ENCODE measurements around the gene PTPRN.

Gene PTPRN

DNA sequence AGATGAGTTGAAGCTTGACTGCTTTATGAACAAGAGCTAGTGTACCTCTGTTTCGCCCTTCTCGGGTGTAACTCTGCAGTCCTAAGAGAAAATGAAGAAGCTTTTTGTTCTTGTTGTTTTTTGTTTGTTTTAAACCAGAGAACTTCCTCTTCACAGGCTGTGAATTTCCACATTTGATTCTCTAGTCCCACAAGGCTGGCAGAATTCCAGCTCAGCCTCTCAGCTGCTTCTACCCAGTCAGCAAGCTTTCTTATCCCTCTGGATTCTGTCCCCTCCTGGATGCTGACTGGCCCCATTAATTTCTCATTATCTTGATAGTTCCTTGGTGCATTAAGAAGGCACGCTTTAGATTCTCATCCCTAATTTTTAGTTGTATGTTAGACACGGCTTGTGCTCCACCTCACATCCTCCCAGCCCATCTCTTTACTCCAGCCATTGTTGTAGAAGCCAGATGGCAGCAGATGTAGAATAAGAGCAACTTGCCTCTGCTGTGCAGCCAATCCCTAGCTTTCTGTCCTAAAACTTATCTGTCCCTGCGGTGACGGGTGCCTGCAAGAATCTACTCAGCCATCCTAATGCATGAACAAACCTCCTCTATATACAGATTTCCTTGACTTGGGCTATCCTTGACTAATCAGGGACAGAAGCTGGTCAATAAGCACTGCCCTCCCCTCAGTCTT is 35.7 kb upstream of the PTPRN start:
- TF ChIP-seq EP300 (IDR thresholded peaks at IDR 0.05; ENCODE audit: borderline replicate concordance) (no peak), NFIC (IDR thresholded peaks at IDR 0.05) (no peak), FOXM1 (IDR thresholded peaks at IDR 0.05; ENCODE audit: borderline replicate concordance, low read depth) (no peak), RAD21 (IDR thresholded peaks at IDR 0.05; ENCODE audit: low read depth) (no peak), TCF12 (IDR thresholded peaks at IDR 0.05; ENCODE audit: low read depth) (no peak), CEBPB (IDR thresholded peaks at IDR 0.05) (no peak), ZBTB7A (IDR thresholded peaks at IDR 0.05; ENCODE audit: low read depth) (no peak)
- TF ChIP-seq, protein P1, sequence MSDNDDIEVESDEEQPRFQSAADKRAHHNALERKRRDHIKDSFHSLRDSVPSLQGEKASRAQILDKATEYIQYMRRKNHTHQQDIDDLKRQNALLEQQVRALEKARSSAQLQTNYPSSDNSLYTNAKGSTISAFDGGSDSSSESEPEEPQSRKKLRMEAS (IDR thresholded peaks at IDR 0.05) = no peak
- TF ChIP-seq, protein P2, sequence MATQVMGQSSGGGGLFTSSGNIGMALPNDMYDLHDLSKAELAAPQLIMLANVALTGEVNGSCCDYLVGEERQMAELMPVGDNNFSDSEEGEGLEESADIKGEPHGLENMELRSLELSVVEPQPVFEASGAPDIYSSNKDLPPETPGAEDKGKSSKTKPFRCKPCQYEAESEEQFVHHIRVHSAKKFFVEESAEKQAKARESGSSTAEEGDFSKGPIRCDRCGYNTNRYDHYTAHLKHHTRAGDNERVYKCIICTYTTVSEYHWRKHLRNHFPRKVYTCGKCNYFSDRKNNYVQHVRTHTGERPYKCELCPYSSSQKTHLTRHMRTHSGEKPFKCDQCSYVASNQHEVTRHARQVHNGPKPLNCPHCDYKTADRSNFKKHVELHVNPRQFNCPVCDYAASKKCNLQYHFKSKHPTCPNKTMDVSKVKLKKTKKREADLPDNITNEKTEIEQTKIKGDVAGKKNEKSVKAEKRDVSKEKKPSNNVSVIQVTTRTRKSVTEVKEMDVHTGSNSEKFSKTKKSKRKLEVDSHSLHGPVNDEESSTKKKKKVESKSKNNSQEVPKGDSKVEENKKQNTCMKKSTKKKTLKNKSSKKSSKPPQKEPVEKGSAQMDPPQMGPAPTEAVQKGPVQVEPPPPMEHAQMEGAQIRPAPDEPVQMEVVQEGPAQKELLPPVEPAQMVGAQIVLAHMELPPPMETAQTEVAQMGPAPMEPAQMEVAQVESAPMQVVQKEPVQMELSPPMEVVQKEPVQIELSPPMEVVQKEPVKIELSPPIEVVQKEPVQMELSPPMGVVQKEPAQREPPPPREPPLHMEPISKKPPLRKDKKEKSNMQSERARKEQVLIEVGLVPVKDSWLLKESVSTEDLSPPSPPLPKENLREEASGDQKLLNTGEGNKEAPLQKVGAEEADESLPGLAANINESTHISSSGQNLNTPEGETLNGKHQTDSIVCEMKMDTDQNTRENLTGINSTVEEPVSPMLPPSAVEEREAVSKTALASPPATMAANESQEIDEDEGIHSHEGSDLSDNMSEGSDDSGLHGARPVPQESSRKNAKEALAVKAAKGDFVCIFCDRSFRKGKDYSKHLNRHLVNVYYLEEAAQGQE (IDR thresholded peaks at IDR 0.05; ENCODE audit: low read depth) = no peak

DNA sequence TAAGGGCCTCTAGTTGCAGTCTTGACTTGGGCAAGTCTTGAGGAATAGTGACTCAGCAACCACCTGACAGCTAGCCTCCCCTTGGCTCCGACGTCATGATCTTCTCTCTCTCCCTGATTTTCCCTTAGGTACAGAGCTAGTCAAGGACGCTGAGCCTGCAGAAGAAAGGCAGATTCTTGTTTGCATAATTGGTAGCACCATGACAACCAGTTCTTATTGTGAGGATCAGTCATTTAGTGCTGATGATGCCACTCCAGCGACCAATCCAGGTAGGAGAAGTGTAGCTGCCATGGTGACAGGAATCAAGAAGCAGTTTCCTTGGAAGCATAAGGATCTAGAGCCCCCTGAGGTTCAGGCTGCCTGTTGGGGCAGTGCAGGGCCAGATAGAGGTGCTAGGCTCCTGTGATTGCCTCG is 26.2 kb upstream of the PTPRN start:
- TF ChIP-seq, protein P3, sequence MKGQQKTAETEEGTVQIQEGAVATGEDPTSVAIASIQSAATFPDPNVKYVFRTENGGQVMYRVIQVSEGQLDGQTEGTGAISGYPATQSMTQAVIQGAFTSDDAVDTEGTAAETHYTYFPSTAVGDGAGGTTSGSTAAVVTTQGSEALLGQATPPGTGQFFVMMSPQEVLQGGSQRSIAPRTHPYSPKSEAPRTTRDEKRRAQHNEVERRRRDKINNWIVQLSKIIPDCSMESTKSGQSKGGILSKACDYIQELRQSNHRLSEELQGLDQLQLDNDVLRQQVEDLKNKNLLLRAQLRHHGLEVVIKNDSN (IDR thresholded peaks at IDR 0.05) = no peak
- TF ChIP-seq TEAD4 (IDR thresholded peaks at IDR 0.05) (no peak), NFIC (IDR thresholded peaks at IDR 0.05) (no peak), EP300 (IDR thresholded peaks at IDR 0.05; ENCODE audit: borderline replicate concordance) (no peak), CREB1 (IDR thresholded peaks at IDR 0.05; ENCODE audit: low read depth) (no peak), RAD21 (IDR thresholded peaks at IDR 0.05; ENCODE audit: low read depth) (no peak), ZBTB7A (IDR thresholded peaks at IDR 0.05; ENCODE audit: low read depth) (no peak), FOXM1 (IDR thresholded peaks at IDR 0.05; ENCODE audit: borderline replicate concordance, low read depth) (no peak)

DNA sequence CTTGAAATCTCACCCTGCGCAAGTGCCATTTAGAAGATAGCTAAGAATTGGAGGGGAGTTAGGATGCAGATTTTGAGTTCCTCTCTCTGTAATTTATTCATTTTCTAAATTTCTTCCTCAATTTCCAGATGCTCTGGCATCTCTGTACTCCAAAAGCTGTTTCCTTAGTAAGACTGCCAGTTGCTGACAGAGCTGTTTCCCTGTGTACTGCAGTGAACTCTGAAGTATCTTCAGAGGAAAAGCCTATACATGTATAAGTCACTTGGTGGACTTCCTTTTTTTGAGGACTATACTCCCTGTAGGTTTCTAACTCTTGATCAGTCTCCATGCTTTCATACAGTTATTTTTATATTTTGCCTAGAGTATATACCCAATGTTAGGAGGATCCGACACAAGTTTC is 24.9 kb upstream of the PTPRN start:
- TF ChIP-seq CEBPB (IDR thresholded peaks at IDR 0.05) = no peak
- TF ChIP-seq, protein P3 (IDR thresholded peaks at IDR 0.05) = no peak
- TF ChIP-seq NFIC (IDR thresholded peaks at IDR 0.05) = no peak
- TF ChIP-seq TAF1 (IDR thresholded peaks at IDR 0.05; ENCODE audit: low read depth) = no peak
- no peak for TF ChIP-seq EP300 (IDR thresholded peaks at IDR 0.05; ENCODE audit: borderline replicate concordance)
- no peak for TF ChIP-seq FOXM1 (IDR thresholded peaks at IDR 0.05; ENCODE audit: borderline replicate concordance, low read depth)
- TF ChIP-seq, protein P1 (IDR thresholded peaks at IDR 0.05) = no peak
- no peak for TF ChIP-seq EGR1 (IDR thresholded peaks at IDR 0.05)
- TF ChIP-seq CREB1 (IDR thresholded peaks at IDR 0.05; ENCODE audit: low read depth) = no peak
- TF ChIP-seq RAD21 (IDR thresholded peaks at IDR 0.05; ENCODE audit: low read depth) = no peak
- TF ChIP-seq TEAD4 (IDR thresholded peaks at IDR 0.05) = no peak

DNA sequence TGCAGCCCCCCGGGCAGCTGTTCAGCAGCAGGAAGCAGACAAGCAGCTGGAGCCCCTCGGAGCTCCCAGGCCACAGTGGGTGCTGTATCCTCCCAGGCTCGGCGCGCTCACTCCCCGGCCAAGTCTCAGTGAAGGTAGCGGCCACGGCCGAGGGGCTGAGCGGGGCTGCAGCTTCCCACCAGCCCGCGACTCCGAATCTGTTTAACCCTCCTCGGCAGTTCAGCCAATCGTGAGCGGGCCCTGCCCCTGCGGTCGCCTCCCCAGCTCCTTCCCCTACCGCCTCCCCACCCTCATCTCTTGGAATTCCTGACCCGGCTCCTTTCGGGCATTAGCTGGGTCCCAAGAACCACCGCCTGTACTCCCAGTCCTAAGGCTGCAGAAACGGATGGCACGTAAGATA is 23.3 kb upstream of the PTPRN start, which contains the start of gene RESP18:
Gene RESP18 (minus strand): TSS at position 203 of the 400 bp plus-strand sequence.
- TF ChIP-seq YY1 (IDR thresholded peaks at IDR 0.05; ENCODE audit: low read depth) (no peak), NFIC (IDR thresholded peaks at IDR 0.05) (no peak), CEBPB (IDR thresholded peaks at IDR 0.05) (no peak), TEAD4 (IDR thresholded peaks at IDR 0.05) (no peak), TAF1 (IDR thresholded peaks at IDR 0.05; ENCODE audit: low read depth) (no peak), TCF12 (IDR thresholded peaks at IDR 0.05; ENCODE audit: low read depth) (no peak), EGR1 (IDR thresholded peaks at IDR 0.05) (no peak)
- TF ChIP-seq, protein P1 (IDR thresholded peaks at IDR 0.05) = no peak
- TF ChIP-seq, protein P3 (IDR thresholded peaks at IDR 0.05) = no peak

DNA sequence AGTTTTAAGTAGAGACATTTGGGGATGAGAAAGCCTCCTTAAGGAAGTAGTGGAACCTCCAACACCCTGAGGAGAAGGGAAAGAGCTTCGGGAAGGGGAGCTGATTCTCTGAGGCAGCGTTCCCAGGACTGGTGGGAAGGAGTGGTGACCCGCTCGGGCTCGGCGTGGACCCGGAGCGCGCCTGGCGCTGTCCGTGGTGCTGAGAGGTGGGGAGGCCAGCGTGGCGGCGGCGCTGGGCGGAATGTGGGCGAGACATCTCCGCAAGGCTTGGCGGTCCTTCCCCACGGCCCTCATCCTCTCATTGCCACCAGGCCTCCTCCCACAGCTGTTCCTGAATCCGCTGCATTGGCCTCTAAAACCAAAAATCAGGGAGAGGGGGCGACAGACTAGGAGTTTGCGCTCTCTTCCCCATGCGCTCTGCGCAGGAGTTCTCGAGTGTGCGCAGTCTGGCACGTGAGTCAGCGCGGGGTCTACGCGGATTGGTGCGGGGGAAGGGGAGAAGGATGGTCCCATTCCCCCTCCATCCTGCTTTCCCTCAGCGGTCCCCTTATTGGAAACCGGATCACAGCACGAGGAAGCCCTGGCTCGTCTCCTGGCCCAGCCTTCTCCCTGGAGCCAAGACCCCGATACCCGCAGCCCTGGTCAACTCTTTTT is 22.5 kb upstream of the PTPRN start:
- TF ChIP-seq YY1 (IDR thresholded peaks at IDR 0.05; ENCODE audit: low read depth) (no peak), EP300 (IDR thresholded peaks at IDR 0.05; ENCODE audit: borderline replicate concordance) (no peak), EGR1 (IDR thresholded peaks at IDR 0.05) (no peak), RAD21 (IDR thresholded peaks at IDR 0.05; ENCODE audit: low read depth) (no peak), ZBTB7A (IDR thresholded peaks at IDR 0.05; ENCODE audit: low read depth) (no peak), NFIC (IDR thresholded peaks at IDR 0.05) (no peak), CEBPB (IDR thresholded peaks at IDR 0.05) (no peak), CREB1 (IDR thresholded peaks at IDR 0.05; ENCODE audit: low read depth) (no peak), FOXM1 (IDR thresholded peaks at IDR 0.05; ENCODE audit: borderline replicate concordance, low read depth) (no peak), TCF12 (IDR thresholded peaks at IDR 0.05; ENCODE audit: low read depth) (no peak), TEAD4 (IDR thresholded peaks at IDR 0.05) (peak; percentile 48), TAF1 (IDR thresholded peaks at IDR 0.05; ENCODE audit: low read depth) (no peak)
- TF ChIP-seq, protein P2 (IDR thresholded peaks at IDR 0.05; ENCODE audit: low read depth) = peak; percentile 99
- TF ChIP-seq, protein P1 (IDR thresholded peaks at IDR 0.05) = peak; percentile 72
- TF ChIP-seq, protein P3 (IDR thresholded peaks at IDR 0.05) = no peak
